ENCODE measurements around the gene RAP1GAP.
A peak's percentile ranks its signal among the peaks of the same experiment; 100 is the strongest.

RAP1GAP gene

DNA sequence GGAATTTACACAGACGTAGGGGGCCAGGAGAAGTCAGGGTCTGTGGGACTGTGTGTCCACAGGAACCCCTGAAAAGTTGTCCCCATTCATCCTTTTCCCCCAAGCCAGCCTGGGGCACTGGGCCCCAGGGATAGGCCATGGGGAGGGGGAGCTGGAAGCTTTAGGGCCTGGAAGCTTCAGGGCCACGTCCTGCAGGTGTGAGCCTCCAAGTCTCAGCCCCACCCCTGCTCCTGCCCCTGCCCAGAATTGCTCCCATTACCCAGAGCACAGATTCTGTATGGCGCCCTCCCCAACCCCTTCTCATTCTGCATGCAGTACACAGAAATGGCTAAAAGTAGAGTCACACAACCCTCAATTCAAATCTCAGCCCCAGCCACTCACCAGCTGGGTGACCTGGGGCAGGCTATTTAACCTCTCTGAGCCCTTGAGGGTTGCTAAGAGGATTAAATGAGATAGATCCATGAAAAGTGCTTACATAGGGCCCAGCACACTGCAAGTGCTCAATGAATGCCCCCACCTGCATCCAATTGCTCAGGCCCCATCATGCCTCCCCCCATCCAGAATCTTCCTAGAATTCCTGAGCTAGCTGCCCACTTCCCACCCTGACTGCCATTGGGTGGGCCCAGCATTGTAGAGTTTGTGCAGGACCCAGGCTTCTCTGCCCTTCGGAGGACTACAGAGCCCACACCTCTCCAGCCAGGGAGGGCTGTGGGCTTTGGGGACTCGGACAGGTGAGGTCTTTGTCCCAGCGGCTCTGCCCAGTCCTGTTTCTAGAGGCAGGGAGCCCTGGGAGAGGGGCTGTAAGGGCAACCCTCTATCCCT, 6.5 kb downstream of the RAP1GAP start:
- DNase-seq (ENCODE audit: low read depth): no peak

DNA sequence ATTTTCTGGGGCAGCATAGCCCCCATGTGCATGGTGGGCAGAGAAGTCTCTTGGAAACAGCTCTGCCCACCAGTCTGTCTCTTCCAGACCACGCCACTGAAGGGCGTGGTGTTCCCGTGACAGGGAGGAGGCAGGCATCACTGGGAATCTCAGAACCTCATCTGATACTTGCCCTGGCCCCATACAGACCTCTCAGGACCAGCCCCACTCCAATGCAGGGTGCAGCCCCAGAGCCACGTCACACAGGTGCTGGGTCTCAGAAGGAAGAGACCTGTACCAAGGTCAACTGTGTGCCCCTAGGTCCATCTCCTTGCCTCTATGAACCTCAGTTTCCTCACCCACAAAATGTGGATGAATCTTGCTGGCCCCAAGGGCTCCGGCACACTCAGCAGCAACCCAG, 7.3 kb downstream of the RAP1GAP start:
- DNase-seq (ENCODE audit: low read depth): no peak

DNA sequence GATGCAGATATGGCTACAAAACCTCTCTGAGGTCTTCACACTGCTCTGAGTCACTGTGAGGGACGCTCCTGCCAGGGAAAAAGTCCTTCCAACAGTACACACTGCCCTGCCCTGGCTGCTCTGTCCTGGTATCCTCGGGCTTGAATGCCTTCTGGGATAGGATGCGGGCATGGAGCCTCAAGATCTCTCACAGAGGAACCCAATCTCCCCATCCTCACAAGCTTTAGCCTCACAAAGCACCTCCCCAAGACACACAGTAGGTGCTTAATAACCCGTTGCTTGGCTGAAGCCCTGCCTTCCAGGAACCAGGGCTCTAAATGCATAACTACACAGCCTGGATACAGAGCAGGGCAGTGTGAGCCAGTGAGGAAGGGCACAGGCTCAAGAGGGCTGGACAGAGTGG, 9.2 kb downstream of the RAP1GAP start:
- DNase-seq (ENCODE audit: low read depth): no peak

- peak; percentile 60 for DNase-seq (ENCODE audit: low read depth)
These were observed 9.8 kb downstream of the RAP1GAP start for GRCh38 chr1:21659099-21659923.

- no peak for DNase-seq (ENCODE audit: low read depth)
These were observed 11.5 kb downstream of the RAP1GAP start for GRCh38 chr1:21657456-21658190.

DNA sequence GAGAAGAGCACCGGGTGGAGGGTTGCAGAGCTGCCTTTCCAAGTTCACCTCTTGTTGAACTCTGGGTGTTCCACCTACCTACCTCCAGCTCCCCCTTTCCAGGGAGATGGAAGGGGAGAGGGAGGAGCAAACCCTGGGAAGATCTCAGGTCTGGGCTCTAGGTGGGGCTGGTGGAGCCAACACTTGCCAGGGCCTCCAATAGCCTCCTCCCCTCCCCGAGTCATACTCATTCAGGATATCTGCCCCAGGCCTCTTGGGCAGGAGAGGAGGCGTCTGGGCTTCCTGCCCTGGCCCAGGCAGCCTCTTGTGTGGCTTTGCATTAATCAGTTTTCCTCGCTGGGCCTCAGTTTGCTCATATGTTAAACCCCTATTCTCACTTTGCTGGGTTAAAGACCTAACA, 13.4 kb downstream of the RAP1GAP start:
- DNase-seq (ENCODE audit: low read depth): no peak

GRCh38 chr1:21655259-21655658, 13.9 kb downstream of the RAP1GAP start:
- no peak for DNase-seq (ENCODE audit: low read depth)

- DNase-seq (ENCODE audit: low read depth): no peak
These were observed 14.9 kb downstream of the RAP1GAP start for GRCh38 chr1:21654209-21654608.

- no peak for DNase-seq (ENCODE audit: low read depth)
These were observed 15.4 kb downstream of the RAP1GAP start for GRCh38 chr1:21653744-21654100.

DNA sequence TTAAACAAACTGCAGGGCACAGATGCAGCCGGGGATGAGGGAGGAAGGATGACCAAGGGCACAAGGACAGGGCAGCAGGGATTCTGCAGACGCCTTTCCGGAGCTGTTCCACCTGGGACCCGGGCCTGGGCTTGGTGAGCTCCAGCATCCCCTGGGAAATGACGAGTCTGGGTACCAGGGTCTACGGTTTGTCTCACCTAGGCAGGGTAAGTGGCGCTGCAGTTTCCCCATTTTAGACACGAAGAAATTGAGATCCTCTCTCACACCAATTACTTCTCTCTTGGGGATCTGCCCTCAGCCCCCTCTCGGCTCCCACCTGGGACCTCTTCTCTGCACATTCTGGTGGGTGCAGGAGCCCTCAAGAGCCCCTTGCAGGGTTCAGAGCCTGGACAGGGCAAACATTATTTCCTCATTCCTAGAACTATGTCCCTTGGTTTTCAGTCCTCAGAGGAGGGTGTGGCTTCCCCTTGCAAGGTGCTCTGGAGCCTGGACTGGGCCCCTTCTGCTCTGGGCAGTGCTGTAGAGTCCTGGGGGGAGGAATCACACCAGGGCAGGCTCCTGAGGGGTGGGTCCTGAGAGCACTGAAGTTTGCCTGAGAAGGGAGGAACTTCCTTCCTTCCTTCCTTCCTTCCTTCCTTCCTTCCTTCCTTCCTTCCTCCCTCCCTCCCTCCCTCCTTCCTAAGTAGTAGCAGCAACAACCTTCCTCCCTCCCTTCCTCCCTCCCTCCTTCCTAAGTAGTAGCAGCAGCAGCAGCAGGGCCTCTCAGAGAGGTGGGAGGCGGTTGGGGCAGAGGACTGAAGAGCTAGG, 16.0 kb downstream of the RAP1GAP start:
- no peak for DNase-seq (ENCODE audit: low read depth)

DNA sequence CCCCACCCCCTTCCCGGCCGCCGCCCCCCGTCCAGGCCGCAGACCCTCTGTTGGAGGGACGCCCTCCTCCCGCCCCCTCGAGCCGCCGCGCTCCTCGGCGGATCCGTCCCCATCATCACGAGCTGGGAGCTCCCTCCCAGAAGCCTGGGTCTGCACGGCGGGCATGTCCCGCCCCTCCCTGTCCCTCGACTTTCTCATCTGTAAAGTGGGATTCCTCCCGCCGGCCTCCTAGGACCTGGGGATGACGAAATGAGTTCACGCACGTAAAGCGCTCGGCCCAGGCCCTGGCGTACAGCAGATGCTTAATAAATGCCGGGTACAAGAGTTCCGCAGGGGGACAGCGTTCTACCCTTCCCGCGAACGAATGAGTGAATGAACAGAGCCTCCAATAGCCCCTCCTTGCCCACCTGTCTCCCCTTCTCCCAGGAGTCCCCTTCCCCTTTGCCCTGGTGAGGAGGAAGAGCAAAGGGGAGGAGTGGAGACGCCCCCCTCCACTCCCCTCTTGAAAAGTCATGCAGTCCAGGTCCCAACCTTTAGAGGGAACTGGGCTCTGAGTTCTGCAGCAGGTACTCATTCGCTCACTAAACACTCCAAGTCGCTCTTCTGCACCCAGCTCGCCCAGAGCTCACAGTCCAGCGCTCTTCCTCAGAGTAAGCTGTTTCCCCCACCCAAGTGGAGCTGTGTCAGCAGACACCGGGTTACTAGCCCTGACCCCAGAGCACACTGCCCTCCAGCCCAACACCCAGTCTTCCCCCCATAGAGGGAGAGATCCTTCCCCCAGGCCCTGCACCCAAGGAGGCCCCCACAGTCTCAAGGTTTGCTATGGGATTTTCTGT, 16.8 kb downstream of the RAP1GAP start:
- DNase-seq (ENCODE audit: low read depth): no peak

DNA sequence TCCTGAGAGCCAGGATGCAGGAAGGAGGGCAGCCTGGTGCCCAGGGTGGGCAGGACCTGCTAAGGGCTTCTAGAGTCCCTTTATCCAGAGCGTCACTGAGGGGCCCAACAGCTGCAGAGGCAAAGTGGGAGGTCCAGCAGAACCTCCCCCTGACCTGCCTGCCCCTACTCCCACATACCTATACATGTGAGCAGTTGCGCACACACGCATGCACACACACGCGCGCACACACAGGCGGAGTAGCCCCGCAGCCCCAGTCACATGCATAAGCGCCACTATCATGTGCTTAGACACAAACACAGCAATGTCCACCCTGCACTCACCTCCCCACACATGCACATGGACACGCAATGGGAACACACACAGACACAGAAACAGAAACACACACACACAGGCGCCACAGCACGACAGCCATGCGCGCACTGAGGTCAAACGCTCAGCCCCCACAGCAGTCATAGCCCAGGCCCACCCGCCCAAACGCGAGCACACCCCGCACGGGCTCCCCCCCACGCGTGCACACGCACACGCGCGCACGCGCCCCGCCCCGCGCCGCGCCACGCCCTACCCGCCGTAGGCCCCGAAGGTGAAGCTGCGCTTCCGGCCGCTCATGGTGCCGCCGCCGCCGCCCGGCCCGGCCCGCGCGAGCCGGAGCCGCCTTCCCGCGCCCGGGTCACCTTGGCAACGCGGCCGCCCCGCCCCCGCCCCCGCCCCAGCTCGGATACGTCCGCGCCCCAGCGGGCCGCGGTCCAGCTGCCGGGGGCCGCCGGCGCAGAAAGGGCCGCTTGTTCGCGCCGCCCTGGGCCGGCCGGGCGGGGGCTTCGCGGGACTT, 17.7 kb downstream of the RAP1GAP start:
- DNase-seq (ENCODE audit: low read depth): no peak

GRCh38 chr1:21650400-21650799, 18.8 kb downstream of the RAP1GAP start:
- DNase-seq (ENCODE audit: low read depth): no peak

GRCh38 chr1:21649315-21649714, 19.8 kb downstream of the RAP1GAP start:
- no peak for DNase-seq (ENCODE audit: low read depth)

GRCh38 chr1:21648791-21649190, 20.4 kb downstream of the RAP1GAP start:
- no peak for DNase-seq (ENCODE audit: low read depth)

GRCh38 chr1:21648352-21648730, 20.8 kb downstream of the RAP1GAP start:
- DNase-seq (ENCODE audit: low read depth): no peak

DNA sequence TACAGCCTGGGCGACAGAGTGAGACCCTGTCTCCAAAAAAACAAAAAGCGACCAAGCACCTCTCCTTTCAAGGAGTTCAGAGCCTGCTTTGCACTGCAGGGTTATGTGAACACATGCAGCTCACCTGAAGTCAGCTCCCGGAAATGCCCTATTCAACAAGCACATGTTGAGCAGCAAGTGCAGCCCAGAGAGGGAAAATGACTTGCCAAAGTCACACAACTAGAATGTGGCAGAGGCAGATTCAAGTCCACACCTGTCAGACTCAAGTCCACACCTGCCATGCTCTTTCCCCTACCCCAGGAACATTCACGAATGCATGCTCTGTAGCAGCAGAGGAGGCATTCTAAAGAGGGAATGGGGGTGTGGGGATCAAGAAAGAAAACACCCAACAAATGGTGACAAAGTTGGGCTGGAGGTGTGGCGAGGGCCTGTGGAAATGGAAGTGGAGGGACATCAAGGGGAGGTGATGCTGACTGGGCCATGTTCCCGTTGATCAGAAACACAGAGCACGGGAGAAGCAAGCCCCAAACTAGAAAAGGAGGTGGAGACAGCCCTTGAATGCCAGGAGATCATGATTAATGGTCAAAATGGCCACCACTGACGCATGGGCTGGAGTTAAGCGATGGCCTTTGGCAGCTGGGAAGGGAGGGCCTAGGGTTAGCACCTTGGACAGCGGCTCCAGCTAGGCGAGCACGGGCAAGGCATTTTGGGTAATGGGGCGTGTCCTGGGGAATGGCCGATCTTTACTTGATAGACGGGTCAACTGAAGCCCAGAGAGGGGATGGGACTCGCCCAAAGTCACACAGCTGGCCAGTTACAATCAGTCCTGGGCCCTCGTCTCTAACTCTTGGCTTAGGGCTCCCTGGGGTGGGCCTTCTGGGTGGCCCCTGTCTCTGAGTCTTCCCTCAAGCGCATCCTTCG, 21.5 kb downstream of the RAP1GAP start:
- no peak for DNase-seq (ENCODE audit: low read depth)

GRCh38 chr1:21645550-21645949, 23.6 kb downstream of the RAP1GAP start:
- no peak for DNase-seq (ENCODE audit: low read depth)

DNA sequence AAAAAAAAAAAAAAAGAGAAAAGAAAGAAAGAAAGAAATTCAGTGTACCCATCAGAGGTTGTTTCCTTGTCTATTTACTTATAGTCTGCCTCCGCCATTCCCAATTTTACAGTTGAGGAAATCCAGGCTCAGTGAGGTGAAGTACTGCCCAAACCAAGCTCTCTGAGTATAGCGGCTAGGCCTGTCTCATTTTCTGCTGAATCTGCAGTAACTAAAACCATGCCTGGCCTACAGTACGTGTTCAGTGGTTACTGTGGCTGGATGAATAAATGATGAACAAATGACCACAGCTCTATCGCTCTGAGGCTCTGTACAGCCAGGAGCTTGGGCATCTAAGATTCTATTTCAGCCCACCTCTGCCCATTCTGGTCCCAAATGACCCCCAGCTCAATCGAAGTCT, 24.3 kb downstream of the RAP1GAP start:
- DNase-seq (ENCODE audit: low read depth): no peak
